Measurements from ENCODE around the gene EXTL1.

Gene EXTL1

DNA sequence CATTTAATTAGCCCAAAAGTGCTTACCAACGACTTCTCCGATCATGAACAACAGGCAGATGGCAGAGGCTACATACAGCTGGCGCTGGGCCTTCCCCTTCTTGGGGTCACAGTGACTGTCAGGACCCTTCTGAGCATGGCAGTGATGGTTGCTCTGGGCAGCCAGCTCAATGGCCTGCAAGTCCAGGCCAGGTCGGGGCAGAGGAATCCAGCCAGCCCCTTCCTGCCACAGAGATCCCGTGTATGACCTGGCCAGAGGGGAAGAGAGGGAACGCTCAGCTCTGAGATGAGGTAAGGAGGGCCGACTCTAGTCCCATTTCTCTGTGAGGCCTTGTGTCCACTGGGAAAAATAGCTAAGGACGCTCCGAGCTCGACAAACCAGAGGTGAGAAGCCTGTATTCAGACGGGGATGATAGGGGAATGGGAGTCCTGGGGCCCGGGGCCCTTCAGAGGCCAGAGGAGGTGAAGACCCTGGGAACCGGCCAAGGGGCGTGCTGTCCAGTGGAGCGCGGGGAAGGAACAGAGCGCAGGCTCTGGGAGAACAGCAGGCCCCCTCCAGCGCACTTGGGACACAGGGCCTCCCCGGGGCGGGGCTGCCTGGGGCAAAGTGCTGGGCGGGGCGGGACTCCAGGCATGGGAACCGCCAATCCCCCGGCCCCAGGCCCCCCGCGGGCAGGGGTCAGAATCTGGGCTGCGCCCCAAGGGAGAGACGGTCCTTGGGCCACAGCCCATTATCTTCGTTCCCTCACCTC is 23.6 kb downstream of the EXTL1 start:
- no peak overlapping the region for H3K9ac ChIP-seq (ENCODE audit: low read length)

DNA sequence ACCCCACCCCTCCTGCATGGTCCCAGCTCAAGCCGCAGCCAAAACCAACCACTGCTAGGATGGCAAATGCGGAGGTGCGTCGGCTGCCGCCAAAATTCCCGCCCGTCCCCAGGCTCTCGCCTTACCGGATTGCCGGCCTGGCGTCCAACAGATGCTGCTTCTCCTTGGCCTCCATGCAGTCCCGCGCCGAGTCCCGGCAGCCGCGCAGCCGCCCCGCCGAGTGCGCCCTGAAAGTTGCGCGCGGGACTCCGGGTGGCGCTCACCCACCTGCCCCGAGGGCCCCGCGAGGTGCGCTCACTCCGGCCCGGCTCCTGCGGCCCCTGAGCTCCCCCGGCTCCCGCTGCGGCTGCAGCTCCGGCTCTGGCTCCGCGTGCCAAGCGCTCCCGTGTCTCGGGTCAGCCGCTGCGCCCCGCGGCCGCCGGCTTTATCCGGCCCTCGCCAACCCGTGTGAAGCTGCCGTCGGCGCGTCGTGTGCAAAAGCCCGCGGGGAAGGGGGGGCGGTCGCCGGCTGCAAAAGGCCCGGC is 24.2 kb downstream of the EXTL1 start, which contains the start of gene SLC30A2:
Gene SLC30A2 (minus strand): TSS at position 397 of the 524 bp plus-strand sequence. CDS start 222 bp downstream, at position 175.
- Histone ChIP-seq H3K27me3 (ENCODE audit: insufficient read depth, low read length) (0 out of 2 replicates have a peak, but pooled peaks cover 14% of the 10 kb centered on the region), H3K4me3 (ENCODE audit: low read depth, low read length, poor library complexity, severe bottlenecking) (no peak within 1 kb of the TSS), H3K9me2 (ENCODE audit: low read depth, low read length) (no peaks in the 10 kb centered on the region), H3K4me2 (ENCODE audit: low read length) (no peak within 1 kb of the TSS), H3K36me3 (ENCODE audit: insufficient read depth, low read length) (no peaks in the 10 kb centered on the region), H3K9ac (ENCODE audit: low read length) (no peak within 1 kb of the TSS), H3K4me1 (ENCODE audit: insufficient read depth, low read length, severe bottlenecking) (no peaks in the 10 kb centered on the region), H3K9me3 (ENCODE audit: low read length) (no peaks in the 10 kb centered on the region), H4K20me1 (ENCODE audit: insufficient read depth, low read length) (no peaks in the 10 kb centered on the region), H3K27ac (ENCODE audit: low read depth, low read length, poor library complexity, severe bottlenecking) (no peak within 1 kb of the TSS), H3K79me2 (ENCODE audit: insufficient read depth, low read length) (no peaks in the 10 kb centered on the region), H2AFZ (ENCODE audit: low read length) (no peak within 1 kb of the TSS), H3F3A (ENCODE audit: insufficient read depth, low read length) (no peaks in the 10 kb centered on the region)
- TF ChIP-seq, protein P1, sequence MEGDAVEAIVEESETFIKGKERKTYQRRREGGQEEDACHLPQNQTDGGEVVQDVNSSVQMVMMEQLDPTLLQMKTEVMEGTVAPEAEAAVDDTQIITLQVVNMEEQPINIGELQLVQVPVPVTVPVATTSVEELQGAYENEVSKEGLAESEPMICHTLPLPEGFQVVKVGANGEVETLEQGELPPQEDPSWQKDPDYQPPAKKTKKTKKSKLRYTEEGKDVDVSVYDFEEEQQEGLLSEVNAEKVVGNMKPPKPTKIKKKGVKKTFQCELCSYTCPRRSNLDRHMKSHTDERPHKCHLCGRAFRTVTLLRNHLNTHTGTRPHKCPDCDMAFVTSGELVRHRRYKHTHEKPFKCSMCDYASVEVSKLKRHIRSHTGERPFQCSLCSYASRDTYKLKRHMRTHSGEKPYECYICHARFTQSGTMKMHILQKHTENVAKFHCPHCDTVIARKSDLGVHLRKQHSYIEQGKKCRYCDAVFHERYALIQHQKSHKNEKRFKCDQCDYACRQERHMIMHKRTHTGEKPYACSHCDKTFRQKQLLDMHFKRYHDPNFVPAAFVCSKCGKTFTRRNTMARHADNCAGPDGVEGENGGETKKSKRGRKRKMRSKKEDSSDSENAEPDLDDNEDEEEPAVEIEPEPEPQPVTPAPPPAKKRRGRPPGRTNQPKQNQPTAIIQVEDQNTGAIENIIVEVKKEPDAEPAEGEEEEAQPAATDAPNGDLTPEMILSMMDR (IDR thresholded peaks at IDR 0.05; ENCODE audit: low read length), result no peak
- no peak for TF ChIP-seq EZH2 (IDR thresholded peaks at IDR 0.05; ENCODE audit: borderline replicate concordance, low read length)

More for the DNA sequence above, 23.6 kb downstream of the EXTL1 start:
- Histone ChIP-seq H3K36me3 (ENCODE audit: insufficient read depth, low read length) (no peaks in the 10 kb centered on the region), H3K9me2 (ENCODE audit: low read depth, low read length) (no peaks in the 10 kb centered on the region), H2AFZ (ENCODE audit: low read length) (no peak overlapping the region), H3K79me2 (ENCODE audit: insufficient read depth, low read length) (no peaks in the 10 kb centered on the region), H3K27ac (ENCODE audit: low read depth, low read length, poor library complexity, severe bottlenecking) (no peak overlapping the region), H3K4me2 (ENCODE audit: low read length) (no peak overlapping the region), H3K9me3 (ENCODE audit: low read length) (no peaks in the 10 kb centered on the region), H3F3A (ENCODE audit: insufficient read depth, low read length) (no peaks in the 10 kb centered on the region), H3K27me3 (ENCODE audit: insufficient read depth, low read length) (0 out of 2 replicates have a peak, but pooled peaks cover 14% of the 10 kb centered on the region), H3K4me1 (ENCODE audit: insufficient read depth, low read length, severe bottlenecking) (no peaks in the 10 kb centered on the region), H3K4me3 (ENCODE audit: low read depth, low read length, poor library complexity, severe bottlenecking) (no peak overlapping the region), H4K20me1 (ENCODE audit: insufficient read depth, low read length) (no peaks in the 10 kb centered on the region)
- TF ChIP-seq, protein P1 (IDR thresholded peaks at IDR 0.05; ENCODE audit: low read length), result no peak
- TF ChIP-seq EZH2 (IDR thresholded peaks at IDR 0.05; ENCODE audit: borderline replicate concordance, low read length), result no peak

DNA sequence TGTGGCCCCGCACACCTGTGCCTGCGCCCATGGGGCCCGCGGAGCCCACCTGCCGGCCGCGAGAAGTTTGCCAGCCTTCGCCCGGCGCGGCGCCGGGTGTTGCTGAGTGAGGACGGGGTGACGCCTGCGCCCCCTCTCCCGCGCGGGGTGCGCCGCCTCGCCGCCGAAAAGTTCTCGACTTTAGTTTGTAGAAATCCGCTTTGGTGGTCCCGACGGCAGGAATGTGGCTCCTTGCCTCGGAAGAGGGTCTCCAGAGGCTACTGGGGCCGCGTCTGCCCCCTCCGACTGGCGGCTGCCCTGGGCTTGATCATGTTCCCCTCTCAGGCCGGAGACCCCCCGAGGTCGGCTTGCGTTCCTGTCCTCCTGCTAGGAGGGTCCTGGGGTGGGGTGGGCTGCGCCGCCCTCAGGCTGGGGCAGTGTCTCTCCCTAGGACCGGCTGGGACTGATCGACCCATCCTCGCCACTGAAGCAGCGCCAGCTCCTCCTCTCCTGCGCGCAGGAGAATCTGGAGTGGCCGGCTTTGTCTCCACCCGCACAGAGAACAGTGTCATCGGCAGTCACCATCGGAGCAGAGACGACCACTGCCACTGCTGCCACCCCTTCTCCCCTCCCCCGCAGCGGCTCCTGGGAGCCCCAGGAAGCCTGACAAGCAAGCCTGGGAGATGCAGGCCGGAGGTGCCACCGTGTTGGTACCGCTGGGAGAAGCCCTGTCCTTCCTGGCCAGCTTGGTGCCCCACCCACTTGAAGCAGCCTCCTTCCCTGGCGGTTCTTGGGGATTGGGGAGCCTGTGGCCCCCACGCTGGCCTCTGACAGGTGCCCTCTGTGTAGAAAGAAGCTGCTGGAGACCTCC is 24.9 kb downstream of the EXTL1 start:
- Histone ChIP-seq H3K9me3 (ENCODE audit: low read length) (no peaks in the 10 kb centered on the region), H4K20me1 (ENCODE audit: insufficient read depth, low read length) (no peaks in the 10 kb centered on the region), H3F3A (ENCODE audit: insufficient read depth, low read length) (no peaks in the 10 kb centered on the region), H2AFZ (ENCODE audit: low read length) (no peak overlapping the region), H3K27ac (ENCODE audit: low read depth, low read length, poor library complexity, severe bottlenecking) (no peak overlapping the region), H3K4me3 (ENCODE audit: low read depth, low read length, poor library complexity, severe bottlenecking) (no peak overlapping the region), H3K9me2 (ENCODE audit: low read depth, low read length) (no peaks in the 10 kb centered on the region), H3K4me1 (ENCODE audit: insufficient read depth, low read length, severe bottlenecking) (no peaks in the 10 kb centered on the region), H3K4me2 (ENCODE audit: low read length) (no peak overlapping the region), H3K36me3 (ENCODE audit: insufficient read depth, low read length) (no peaks in the 10 kb centered on the region), H3K27me3 (ENCODE audit: insufficient read depth, low read length) (0 out of 2 replicates have a peak, but pooled peaks cover 14% of the 10 kb centered on the region), H3K9ac (ENCODE audit: low read length) (no peak overlapping the region), H3K79me2 (ENCODE audit: insufficient read depth, low read length) (no peaks in the 10 kb centered on the region)
- TF ChIP-seq, protein P1 (IDR thresholded peaks at IDR 0.05; ENCODE audit: low read length), result no peak
- no peak for TF ChIP-seq EZH2 (IDR thresholded peaks at IDR 0.05; ENCODE audit: borderline replicate concordance, low read length)
